MV-4-11 (cell line): Measurements from ENCODE around the gene GDF7.

Experiments used
- DNase-seq: peaks from one replicate; lab custom pipeline; 2025; lab: John Stamatoyannopoulos, UW

The GDF7 gene

DNA sequence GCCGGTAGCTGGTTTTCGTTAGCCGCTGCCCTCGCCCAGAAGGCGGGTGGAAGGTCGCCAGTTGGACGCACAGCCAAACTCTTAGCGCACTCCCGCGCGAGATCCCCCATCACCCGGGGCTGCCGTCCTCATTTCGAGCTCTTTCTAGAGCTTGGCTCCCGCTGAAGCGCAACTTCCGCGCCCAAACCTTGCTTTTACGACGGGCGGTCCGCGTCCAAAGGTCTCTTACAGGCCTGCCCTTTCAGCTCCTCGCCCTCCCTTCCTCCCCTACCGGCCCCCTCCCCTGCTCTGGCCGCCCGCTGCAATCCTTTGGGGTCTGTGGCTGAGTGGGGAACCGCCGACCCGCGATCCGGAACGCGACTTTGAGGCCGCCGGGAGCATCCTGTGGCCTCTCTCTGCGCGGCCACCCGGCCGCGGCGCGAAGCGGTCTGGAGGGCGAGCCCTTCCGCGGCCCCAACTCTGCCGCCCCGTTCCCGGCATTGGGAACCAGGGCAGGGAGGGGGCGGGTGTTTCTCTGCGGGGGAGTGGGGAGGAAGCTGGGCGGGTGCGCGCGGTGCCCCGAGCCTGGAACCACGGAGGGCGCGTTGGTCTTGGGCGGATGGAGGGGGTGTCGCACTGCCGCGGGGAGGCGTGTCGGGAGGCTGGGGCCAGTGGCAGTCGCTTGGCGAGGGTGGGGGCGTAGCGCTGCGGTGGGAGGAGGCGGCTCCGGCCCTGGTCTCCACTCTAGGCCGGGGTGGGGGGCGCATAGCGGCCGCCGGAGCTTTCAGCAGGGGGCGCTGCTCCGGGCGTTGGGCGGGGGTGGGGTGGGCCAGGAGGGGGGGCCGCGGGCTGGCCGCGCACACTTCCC, at the start of gene GDF7:
Gene GDF7 (plus strand): TSS at position 841 of the 847 bp plus-strand sequence. CDS start 96 bp downstream, outside the sequence.
- no peak for DNase-seq

DNA sequence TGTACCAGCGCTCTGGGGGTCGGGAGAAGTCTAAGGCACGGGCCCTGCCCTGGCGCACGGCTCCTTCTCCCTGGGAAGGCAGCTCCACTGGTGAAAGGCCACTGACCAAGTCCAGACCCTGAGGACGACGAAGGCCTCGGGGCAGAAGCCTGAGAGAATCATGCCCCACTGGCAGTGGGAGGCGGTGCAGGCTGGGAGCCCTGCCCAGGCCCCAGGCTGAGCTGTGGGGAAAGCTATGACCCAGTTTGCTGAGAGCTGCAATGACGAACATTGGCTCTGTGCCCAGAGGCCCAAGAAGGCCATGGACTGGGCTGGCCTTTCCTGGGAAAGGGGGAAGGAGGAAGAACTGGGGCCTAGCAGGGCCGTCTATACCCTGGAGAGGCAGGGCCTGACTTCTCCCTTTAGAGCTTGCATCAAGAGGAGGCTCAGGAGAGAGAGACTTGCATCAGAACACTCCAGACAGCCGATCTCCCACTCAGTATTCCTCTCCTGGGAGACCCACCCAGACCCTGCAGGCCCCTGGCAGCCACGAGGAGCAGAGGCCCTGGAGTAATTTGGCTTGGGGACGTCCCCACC, 49.0 kb upstream of the GDF7 start:
- peak; percentile 84 for DNase-seq

DNA sequence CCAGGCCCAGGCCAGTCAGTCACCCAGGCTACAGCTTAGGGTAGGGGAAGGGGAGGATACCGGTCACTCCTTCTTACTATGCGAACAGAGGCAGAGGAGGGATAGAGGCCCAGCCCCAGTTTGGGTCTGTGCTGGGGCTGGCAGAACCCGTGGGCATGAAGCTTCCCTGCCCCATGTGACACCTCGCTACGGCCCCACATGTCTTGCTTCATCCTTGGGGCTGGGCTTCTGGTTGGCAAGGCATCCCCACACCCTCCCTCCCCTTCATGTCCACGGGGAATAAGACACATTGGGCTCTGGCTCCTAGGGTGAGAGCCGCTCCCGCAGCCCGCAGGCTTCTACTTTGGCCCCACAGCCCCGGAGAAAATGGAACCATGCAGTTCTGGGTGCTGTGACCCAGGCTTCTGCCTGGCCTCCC, 48.5 kb upstream of the GDF7 start:
- DNase-seq = no peak

DNA sequence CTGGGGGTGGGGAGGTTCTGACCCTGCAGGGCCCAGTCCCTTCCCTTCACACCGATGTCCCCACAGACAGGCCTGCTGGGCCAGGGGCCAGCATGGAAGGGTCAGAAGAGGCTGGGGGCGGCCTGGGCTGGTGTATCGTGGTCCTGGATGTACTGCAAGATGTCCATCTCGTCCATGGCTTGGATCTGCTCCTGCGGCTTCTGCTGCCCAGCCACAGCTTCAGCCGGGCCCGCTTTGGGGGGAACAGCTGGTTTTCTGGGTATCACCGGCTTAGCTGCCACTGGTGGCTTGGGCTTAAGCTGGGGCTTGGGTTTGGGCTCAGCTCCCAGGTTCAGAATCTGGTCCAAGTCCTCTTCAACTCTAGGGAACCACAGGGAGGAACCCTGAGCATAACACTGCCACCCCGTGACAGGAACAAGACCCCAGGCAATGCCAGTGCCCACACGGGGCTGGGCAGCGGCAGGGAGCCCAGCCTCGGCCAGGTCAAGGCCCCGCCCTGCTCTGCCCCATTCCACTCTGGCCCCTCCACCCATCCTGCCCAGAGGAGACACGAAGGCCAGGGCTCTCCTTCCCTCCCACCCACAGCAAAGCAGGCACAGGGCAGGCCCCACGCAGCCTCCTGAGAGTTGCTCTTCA, 47.9 kb upstream of the GDF7 start:
- DNase-seq = no peak

DNA sequence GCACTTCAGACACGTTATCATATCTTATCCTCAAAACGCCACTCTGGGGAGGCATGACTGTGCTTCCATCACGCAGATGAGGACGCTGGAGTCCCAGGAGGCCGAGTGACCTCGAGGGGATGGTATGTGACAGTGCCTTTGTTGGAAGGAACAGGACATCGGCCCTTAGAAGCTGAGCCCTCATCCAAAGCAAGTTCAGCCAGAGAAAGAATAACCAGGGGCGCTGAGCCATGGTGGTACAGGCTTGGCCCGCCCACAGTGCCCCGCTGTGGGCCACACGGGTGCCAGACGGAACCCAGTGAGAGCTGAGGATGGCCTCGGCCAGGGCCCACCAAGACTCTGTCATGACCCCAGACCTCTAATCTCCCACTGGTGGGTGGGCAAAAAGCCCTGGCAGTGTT, 47.3 kb upstream of the GDF7 start:
- no peak for DNase-seq

DNA sequence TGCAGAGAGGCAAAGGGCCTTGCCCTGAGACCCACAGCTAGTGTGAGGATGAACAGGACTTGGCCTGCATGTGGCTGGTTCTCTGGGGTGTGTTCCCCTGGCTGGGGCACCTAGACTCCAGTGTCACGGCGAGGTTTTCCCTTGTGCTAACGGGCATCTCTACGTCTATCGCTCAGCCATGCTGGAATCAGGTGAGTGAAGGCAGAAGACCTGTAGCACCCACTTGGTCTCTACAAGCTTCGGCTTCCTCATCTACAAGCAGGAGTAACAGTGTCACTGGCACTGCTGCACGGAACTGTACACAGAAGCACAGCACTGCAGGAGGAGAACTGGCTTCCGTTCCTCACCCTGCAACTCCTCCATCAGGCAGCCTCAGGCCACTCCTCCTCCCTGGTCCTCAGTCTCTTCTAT, 46.7 kb upstream of the GDF7 start:
- DNase-seq = no peak

DNA sequence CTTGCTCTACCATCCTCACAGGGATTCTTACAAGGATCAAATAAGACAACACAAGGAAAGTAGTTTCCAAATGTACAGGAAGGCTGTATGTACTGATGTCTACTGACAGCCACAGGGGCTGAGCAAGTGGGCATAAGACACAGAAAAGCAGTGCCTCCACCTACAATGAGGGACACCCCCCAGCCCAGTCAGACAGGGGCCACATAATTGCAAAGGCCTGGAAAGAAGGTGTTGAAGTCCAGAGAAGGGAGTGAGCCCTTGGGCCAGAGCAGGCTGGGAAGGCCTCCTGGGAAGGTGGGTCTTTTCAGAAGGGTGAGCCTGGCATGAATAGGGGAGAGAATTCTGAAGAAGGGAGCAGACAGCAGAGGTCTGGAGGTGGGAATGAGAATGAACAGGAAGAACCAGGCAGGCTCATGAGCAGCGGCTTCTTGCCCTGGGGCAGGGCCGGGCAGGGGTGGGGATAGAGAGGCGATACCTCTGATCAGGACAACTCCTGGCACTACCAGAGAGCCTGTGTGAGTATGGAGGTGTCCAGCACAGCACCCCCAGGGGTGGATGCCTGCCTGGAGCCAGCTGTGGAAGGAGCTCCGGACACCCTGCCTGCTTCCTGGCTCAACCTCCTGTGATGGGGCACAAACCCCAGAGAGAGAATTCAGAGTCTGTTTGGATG, 46.1 kb upstream of the GDF7 start:
- no peak for DNase-seq

DNA sequence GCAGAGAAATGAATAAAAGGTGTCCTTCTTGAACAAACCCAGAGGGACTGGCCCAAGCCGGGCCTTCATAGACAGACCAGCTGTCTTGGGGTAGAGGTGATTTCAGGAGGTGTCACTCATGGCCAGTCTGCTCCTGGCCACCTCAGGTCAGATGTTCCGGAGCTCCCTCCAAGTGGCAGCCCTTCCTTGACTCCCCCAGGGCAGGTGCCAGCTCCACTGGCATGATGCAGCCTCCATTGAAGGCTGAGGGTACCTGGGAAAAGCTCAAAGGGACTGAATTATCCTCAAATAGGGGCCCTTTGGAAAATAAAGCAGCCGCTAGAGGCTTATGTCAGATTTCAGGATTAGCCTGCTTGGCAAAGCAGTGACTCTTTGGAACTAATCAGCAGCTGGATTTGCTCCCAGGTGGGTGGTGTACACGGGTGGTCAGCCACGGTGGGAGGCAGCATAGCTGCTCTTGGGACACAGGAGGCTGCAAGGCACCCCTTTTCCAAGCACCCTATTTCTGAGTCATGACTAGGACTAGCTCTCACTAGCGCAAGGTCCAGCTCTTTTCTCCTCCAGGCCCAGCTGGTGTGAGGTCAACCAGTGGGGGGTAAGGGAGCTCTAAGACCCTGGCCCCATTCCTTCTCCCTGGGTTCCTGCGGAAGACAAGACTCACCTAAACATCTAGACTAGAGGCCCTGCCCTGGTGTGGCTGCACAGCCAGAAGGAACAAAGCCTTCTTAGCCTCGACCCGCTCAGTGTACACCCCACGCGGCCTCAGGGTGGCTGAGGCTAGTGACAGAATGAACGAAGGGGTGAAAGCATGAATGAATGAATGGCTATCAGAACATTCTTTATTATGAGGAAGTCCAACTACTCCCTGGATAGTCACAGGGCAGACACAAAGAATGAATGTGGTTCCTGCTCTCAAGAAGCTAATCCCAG, 45.3 kb upstream of the GDF7 start:
- no peak for DNase-seq

DNA sequence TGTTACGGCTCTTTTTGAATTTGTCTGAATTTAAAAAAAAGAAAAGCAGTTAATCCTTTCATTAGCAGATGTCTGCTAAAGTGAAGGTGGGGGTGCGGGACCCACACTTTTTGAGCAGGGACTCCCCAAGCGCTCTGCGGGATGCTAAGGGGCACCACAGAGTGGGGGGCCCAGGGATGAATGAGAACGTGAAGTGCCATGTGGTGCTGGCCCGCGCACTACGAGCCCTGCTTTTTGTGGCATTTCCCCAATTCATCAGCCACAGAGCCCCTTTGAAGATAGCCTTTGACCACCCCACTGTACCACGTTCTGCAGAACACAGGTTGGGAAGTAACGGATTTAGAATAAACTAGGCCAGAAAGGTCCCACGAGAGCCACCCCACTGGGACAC, 44.7 kb upstream of the GDF7 start:
- DNase-seq = no peak

DNA sequence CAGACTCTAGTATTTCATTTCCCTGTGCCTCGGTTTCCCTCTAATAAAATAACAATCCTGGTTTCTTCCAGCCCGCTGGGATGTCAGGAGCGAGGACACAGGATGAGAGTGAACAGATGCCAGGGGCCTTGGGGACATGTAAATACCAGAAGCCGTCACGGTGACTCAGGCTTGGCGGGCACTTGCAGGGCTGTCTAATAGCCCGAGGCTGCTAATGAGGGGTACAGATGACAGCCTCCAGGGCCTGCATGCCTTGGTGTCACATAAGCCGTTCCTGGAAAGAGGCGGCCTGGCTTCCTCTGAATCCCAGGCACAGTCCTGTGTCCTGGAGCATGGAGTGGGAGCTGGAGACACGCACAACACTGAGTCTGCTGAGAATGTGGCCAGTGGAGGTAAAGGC, 44.2 kb upstream of the GDF7 start:
- no peak for DNase-seq

DNA sequence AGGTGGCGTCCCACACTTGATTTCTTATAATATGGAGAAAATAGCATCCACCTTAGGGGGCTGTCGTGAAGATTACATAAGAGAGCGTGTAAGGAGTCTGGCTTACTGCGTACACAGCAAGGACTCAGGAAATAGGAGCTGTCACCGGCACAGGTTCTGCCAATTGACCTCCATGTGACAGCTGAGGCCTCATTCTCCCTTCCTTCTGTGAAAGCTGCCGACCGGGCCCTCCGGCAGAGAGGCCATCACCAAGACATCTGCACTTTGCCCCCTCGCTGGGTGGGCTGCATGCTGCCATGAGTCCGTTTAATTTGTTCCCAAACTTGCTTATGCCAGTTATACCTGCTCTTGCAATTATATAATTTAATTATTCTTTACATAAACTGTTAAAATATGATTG, 43.7 kb upstream of the GDF7 start:
- DNase-seq = no peak

DNA sequence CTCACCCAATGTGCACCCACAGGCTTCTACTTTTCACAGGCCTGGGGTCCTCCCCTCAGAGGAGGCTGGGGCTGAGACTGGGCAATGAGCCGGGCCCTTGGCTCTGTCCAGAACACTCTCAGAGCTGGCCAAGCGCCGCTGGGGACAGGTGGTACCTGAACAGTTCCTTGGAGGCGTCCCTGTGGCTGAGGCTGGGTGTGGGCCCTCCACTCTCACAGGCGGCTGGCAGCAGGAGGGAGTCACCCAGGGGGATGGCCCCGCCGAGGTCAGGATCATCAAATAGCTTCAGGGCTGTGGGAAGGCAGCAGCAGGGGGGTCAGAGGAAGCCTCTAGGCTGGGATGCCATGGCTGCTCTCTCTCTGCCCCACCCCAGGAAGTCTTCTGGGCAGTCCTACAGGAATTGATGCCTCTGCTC, 43.2 kb upstream of the GDF7 start:
- DNase-seq = no peak

DNA sequence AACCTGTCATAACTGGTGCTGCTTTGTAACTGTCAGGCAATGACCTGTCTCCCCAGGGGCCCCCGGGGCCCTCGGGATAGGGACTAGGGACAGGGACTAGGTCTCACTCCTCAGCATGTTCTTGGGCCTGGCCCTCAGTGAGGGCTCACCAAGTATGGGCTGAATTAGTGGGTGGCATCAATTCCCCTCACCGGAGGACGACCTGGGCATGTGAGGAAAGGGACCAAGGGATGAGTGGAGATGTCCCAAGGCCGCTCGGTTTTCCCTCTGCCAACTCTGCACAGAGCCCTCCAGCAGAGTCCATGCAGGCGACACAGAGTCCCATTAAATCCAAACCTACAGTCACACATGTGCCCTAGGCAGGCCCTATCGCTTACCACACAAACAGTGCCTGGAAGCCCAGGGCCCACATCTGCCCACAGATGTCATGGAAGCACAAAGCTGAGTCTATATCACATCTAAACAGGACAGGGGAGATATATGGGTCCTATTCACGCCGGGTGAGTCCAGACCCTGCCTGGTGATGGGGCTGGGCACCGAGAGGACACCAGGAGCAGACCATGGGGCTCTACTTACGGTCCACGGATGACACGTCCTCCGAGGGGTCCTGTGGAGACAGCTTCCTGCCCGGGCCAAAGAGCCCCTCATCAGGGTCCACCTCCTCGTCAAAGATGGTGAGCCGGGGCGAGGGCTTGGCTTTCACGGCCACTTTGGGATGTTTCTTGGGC, 42.6 kb upstream of the GDF7 start:
- no peak for DNase-seq

DNA sequence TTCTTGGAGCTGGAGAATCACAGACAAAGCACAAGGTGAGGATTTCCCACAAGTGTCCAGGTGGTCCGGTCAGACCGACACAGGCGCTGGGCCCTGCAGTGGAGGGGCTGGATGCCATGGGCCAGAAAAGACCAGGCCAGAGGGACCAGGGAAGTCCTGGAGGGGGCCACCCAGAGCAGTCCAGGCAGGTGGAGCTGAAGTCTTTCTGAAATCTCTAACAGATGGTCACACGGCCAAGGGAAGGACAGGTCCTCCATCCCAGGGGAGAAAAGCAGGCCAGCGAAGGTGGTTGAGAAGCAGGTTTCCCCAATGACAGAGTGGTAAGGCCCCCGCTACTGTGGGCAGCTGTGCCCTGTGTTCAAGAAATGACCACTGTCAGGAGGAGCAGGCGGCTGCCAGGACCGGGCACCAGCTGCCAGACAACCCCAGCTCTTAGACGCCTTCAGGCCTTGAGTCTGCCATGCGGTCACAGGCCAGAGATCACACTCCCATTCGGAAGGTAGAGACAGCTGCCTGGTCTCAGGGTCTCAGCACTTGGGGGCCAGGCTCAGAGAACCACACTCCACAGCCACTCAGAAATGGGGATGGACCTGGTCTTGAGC, 42.0 kb upstream of the GDF7 start:
- DNase-seq = no peak

DNA sequence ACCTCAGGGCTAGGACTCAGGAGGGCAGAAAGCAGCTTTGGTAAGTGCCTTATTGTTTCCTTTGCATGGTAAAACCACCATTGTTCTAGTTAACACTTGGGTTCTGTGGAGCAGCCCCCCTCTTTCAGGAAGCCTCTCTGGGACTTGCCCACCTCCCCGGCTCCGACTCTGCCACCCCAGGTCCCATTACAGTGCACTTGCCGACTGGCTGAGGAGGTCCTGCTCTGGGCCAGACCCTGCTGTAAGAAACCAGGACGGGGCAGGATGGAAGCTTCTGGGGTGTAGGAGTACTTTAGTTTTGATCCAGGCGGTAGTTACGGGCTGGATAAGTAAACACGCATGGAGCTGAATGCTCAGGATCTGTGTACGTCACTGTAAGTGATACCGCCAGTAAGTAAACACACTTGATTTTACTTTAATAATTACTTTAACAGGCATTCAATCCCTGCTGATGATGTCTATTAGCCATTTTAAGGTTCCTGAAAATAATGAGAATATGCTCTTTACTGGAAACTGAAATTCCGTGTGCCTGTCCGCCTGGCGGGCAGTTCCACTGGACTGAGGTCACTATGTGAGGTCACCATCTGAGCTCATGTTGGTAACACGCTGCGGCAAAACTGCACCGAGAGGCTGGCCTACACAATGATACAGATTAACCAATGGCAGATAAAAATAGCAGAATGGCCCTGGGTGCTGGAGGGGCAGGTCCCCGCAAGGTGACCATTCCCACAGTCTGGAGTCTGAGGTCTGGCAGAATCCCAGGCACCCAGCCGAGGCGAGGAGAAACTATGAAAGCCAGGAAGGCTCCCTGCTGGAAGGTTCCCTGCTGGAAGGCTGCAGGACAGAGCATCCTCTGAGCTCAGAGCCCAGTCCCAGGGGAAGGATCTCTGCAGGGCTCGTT, 41.2 kb upstream of the GDF7 start:
- DNase-seq = no peak

DNA sequence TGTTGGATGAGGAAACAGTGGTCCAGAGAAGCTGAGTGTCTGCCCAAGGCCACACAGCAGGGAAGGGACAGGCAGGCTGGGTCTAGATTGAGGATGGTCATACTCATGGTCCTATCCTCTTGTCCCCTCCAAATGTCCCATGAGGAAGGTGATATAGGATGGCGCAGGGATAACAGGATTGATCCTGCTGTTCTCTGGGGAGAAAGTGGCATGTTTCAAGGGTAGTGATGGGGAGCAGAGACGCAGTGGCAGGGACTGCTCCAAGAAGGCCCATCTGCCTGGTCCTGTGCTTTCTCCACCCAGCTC, 40.6 kb upstream of the GDF7 start:
- DNase-seq = no peak

DNA sequence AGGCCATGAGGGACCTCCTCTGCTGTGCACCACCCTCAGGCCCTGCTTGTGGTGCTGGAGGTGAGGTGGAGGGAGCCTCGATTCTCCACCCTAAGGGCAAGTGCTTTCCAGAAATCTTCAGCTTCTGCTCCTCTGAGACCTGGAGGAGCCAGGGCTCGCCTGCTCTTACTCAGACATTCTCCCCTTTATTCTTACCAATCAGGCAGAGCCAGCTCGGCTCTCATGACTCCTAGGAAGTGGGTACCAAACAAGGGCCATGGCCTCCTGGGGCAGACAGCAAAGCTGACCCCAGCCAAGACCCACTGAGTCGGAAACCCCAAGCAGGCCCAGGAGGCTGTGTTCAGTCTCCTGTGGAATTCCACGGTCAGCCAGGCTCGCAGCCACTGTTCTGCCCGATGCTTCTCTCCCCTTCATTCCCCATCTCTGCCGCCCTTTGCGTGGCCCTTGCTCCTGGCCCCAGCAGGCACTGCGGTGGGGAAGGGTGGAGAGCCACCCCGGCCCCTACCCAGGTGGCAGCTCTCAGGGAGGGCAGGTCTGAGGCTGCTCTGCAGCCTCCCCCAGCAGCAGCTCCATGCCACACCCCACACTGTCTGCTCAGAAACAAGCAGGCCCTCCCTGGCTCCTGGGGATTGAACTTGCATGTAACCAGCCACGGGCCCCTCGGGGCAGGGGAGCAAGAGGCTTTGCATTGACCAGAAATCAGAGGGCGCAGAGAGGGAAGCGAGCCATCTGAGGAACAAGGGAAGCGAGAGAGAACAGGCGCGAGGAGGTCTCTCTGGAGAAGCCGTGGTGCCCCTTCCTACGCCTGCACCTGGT, 40.0 kb upstream of the GDF7 start:
- no peak for DNase-seq

DNA sequence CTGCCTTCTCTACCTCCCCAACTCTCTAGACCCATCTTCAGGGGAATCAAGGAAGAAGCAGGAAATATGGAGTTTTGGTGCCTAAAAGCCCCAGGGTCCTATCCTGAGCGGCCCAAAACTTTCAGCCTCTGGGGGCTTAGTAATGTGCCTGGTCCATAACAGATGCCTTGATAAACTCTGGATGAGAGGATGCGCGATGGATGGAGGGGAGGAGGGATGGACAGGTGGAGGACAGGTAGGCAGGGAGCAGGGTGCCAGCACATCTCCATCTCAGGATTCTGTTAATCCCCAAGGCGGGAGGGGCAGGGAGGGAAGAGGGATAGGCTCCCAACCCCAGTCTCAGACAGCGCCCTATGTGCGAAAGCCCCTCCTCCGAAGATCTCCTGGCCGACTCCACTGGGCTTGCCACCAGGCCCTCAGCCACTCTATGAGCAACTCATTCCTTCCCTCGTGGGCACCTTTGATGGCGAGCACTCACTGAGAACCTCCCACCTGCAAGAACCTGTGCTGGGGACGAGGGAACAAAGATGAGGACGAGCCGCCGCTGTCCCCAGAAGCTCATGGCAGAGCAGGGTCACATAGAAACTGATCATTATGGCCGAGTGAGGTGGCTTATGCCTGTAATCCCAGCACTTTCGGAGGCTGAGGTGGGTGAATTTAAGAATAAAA, 39.1 kb upstream of the GDF7 start:
- DNase-seq = no peak
